Measurements from ENCODE around the gene FCER2. TPM values are rescaled to one million over a fixed set of nuclear protein-coding genes. Genes with fewer than 3 reads are reported as not detected.
"Not testable (repeated sequence)": the region's sequence is repeated elsewhere in the genome, so short reads cannot be mapped to it uniquely, and the experiment has no call there.

The FCER2 gene, protein sequence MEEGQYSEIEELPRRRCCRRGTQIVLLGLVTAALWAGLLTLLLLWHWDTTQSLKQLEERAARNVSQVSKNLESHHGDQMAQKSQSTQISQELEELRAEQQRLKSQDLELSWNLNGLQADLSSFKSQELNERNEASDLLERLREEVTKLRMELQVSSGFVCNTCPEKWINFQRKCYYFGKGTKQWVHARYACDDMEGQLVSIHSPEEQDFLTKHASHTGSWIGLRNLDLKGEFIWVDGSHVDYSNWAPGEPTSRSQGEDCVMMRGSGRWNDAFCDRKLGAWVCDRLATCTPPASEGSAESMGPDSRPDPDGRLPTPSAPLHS
- not detected for polyA plus RNA-seq (2013, experiment 1 of 4)
- polyA plus RNA-seq (2013, experiment 2 of 4) = not detected
- not detected for polyA plus RNA-seq (2013, experiment 3 of 4)
- not detected for polyA plus RNA-seq (2013, experiment 4 of 4)

DNA sequence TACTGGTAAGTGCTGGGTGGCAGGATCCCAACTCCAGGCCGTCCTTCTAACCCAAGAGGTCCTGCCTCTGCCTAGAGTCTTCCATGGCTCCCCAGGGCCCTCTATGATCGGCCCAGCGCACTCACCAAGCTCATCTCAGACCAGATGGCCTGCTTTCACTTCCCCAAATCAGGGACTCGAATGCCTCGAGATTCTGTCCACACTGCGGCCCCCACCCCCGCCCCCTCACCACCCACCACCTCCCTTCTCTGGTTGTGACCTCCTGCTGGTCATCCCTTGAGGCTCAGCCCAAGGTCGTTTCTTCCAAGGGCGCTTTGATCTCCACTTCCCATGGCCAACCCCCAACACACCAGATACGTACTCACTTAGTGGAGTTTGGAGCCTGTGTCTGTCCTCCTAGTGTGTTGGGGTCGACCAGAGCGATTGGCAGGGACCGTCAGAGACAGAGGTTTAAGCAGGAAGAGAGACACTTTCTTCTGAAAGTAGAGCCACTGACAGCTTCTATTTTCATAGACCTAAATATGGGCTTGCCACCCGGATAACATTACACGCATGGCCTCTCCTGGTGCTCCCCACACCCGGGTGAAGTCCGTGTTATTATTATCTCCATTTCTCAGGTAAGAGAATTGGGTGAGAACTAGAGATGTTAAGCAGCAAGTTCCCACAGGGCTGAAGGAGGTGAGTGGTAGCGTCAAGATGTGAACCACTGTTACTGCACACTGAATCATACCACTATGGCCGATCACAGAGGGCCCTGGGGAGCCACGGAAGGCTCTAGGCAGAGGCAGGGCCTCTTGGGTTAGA, at the start of gene FCER2:
Gene FCER2 (minus strand): TSS at position 478 of the 804 bp plus-strand sequence. CDS start 2,371 bp downstream, outside the sequence.
- H3K4me1 ChIP-seq (ENCODE audit: control insufficient read depth, insufficient read depth, low read length) = no peaks in the 10 kb centered on the region
- H3K4me3 ChIP-seq (ENCODE audit: insufficient read depth, low read depth, low read length) = no peak within 1 kb of the TSS
- peaks cover 9% of the 10 kb centered on the region for H3K27me3 ChIP-seq (ENCODE audit: control insufficient read depth, insufficient read depth, low read length, poor library complexity, severe bottlenecking)
- no peaks in the 10 kb centered on the region for H3K9me3 ChIP-seq (ENCODE audit: control insufficient read depth, low read length)
- H3K27ac ChIP-seq (ENCODE audit: insufficient read depth, low read depth, low read length, poor library complexity, severe bottlenecking) = no peak within 1 kb of the TSS
- 70 to 71% methylated on average over 19 to 20 of the region's 20 CpGs for WGBS, 2 experiments
- no peaks in the 10 kb centered on the region for H3K36me3 ChIP-seq (ENCODE audit: control insufficient read depth, insufficient read depth, low read length)

DNA sequence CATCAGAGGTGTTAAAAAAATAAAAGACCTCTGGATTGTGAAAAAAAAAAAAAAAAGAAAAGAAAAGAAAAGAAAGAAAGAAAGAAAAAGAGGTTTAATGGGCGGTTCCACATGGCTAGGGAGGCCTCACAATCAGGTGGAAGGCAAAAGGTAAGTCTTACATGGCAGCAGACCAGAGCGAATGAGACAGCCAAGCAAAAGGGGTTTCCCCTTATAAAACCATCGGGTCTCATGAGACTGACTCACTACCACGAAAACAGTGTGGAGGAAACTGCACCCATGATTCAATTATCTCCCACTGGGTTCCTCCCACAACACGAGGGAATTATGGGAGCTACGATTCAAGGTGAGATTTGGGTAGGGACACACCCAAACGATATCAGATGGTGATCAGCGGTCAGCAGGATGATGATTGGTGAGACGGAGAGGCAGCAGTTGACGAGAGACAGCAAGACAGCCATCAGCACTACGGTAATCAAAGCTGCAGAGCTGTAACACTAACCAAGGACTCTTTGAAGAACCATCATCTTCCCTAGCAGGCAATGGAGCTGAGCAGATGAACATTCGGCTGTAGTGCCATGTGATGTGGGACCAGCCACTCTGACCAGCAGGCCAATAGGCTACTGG, 49.3 kb upstream of the FCER2 start:
- Histone ChIP-seq H3K27me3 (ENCODE audit: control insufficient read depth, insufficient read depth, low read length, poor library complexity, severe bottlenecking) (no peaks in the 10 kb centered on the region), H3K36me3 (ENCODE audit: control insufficient read depth, insufficient read depth, low read length) (no peaks in the 10 kb centered on the region), H3K27ac (ENCODE audit: insufficient read depth, low read depth, low read length, poor library complexity, severe bottlenecking) (no peak overlapping the region), H3K4me1 (ENCODE audit: control insufficient read depth, insufficient read depth, low read length) (no peaks in the 10 kb centered on the region), H3K9me3 (ENCODE audit: control insufficient read depth, low read length) (no peaks in the 10 kb centered on the region), H3K4me3 (ENCODE audit: insufficient read depth, low read depth, low read length) (no peak overlapping the region)
- WGBS, 2 experiments = 81 to 86% methylated on average over 12 of the region's 12 CpGs

DNA sequence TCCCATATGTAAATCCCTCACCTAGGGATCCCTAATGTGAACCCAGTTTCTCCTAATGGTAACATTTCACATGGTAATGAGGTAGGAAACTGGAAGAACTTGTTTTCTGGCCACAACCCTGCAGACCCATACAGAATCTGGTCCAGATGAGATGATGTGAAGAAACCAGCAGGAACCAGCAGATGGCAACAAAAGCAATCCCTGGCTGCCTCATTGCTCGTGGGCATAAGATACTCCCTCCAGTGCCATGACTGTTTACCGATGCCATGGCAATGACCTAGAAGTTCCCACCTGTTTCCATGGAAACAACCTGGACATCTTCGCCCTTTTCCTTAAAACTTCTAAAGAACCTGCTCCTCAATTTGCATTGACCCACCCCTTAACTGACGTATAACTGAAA, 46.8 kb upstream of the FCER2 start:
- H3K4me3 ChIP-seq (ENCODE audit: insufficient read depth, low read depth, low read length) = no peak overlapping the region
- H3K9me3 ChIP-seq (ENCODE audit: control insufficient read depth, low read length) = no peaks in the 10 kb centered on the region
- H3K4me1 ChIP-seq (ENCODE audit: control insufficient read depth, insufficient read depth, low read length) = no peaks in the 10 kb centered on the region
- no peaks in the 10 kb centered on the region for H3K27me3 ChIP-seq (ENCODE audit: control insufficient read depth, insufficient read depth, low read length, poor library complexity, severe bottlenecking)
- 55 to 58% methylated on average over 4 of the region's 4 CpGs for WGBS, 2 experiments
- H3K36me3 ChIP-seq (ENCODE audit: control insufficient read depth, insufficient read depth, low read length) = no peaks in the 10 kb centered on the region
- no peak overlapping the region for H3K27ac ChIP-seq (ENCODE audit: insufficient read depth, low read depth, low read length, poor library complexity, severe bottlenecking)

DNA sequence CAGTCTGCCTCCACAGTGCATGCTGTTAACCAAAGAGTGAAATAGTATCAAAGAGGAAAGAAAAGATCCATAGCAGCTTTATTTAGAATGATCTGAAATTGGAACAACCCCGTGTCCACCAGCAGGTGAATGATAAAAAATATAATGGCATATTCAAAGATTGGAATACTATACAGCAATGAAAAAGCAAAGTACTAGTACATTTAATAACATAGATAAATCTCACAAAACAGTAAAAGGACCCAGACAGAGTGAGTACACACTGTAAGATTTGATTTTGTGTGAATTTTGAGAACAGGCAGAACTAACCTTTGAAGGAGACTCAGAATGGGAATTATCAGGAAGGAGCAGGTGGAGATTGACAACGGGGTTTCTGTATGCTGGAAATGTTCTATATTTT, 46.2 kb upstream of the FCER2 start:
- Histone ChIP-seq H3K4me3 (ENCODE audit: insufficient read depth, low read depth, low read length) (no peak overlapping the region), H3K4me1 (ENCODE audit: control insufficient read depth, insufficient read depth, low read length) (no peaks in the 10 kb centered on the region), H3K27ac (ENCODE audit: insufficient read depth, low read depth, low read length, poor library complexity, severe bottlenecking) (no peak overlapping the region), H3K9me3 (ENCODE audit: control insufficient read depth, low read length) (no peaks in the 10 kb centered on the region), H3K27me3 (ENCODE audit: control insufficient read depth, insufficient read depth, low read length, poor library complexity, severe bottlenecking) (peaks cover 4% of the 10 kb centered on the region), H3K36me3 (ENCODE audit: control insufficient read depth, insufficient read depth, low read length) (no peaks in the 10 kb centered on the region)
- 81 to 82% methylated on average over 1 to 2 of the region's 2 CpGs for whole genome bisulfite sequencing, 2 experiments

DNA sequence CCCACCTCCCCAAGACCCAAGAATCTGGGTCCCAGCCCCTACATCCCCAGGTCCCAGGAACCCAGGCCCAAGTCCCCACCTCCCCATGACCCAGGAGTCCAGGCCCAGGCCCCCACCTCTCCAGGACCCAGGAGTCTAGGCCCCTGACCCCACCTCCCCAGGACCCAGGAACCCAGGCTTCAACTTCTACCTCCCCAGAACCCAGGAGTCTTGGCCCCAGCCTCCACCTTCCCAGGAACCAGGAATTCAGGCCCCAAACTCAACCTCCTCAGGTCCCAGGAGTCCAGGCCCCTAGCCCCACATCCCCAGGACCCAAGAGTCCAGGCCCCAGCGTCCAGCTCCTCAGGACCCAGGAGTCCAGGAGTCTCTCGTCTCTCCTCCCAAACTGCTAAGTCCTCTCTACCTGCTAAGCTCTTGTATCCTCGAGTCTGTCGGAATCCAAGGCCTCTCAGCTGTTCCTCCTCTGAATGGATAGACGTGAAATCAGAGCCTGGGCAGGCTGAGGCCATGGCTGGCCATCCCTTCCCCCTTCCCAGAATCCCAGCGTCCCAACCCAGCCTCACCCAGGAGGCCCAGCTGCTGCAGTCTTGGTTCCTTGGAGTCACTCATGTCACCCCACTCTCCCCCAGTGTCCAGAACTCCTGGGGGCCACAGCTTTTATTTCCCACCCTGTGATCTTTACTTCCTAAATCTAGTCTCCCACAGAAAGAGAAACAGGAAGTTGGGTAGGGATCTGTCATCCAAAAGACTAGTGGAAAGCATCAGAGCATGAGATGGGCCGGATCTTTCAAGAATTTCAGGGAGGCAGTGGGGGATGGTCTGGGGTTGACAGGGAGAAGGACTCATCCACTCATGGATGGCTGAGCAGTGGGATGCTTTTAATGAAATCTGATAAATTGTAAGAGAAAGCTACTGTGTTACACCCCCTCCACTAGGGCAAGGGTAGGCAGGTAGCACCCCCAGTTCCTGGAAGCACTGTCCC, 45.3 kb upstream of the FCER2 start, which contains the start of gene CD209:
Gene CD209 (minus strand): TSS at position 632 of the 982 bp plus-strand sequence. CDS start 23 bp downstream, at position 609.
- Histone ChIP-seq H3K36me3 (ENCODE audit: control insufficient read depth, insufficient read depth, low read length) (no peaks in the 10 kb centered on the region), H3K4me1 (ENCODE audit: control insufficient read depth, insufficient read depth, low read length) (no peaks in the 10 kb centered on the region), H3K27me3 (ENCODE audit: control insufficient read depth, insufficient read depth, low read length, poor library complexity, severe bottlenecking) (peaks cover 7% of the 10 kb centered on the region), H3K4me3 (ENCODE audit: insufficient read depth, low read depth, low read length) (no peak within 1 kb of the TSS), H3K9me3 (ENCODE audit: control insufficient read depth, low read length) (no peaks in the 10 kb centered on the region), H3K27ac (ENCODE audit: insufficient read depth, low read depth, low read length, poor library complexity, severe bottlenecking) (no peak within 1 kb of the TSS)
- 71 to 72% methylated on average over 7 of the region's 7 CpGs for WGBS, 2 experiments

DNA sequence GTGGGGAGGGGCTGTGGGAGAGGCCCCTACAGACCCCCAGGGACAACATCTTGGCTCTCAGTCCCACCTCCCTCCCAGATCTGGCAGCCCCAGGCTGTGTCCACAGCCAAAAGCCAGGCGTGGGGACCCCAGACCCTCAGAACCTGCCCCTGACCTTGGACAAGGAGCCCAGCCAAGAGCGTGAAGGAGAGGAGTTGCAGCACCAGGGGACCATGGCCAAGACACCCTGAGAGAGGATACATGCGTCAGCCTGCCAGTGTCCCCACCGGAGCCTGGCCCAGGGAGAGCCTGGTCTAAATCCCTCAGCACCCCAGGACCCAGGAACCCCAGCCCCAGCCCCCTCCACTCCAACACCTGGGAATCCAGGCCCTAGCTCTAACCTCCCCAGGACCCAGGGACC, 44.4 kb upstream of the FCER2 start:
- H3K27me3 ChIP-seq (ENCODE audit: control insufficient read depth, insufficient read depth, low read length, poor library complexity, severe bottlenecking); H3K4me1 ChIP-seq (ENCODE audit: control insufficient read depth, insufficient read depth, low read length); H3K4me3 ChIP-seq (ENCODE audit: insufficient read depth, low read depth, low read length); H3K9me3 ChIP-seq (ENCODE audit: control insufficient read depth, low read length); H3K27ac ChIP-seq (ENCODE audit: insufficient read depth, low read depth, low read length, poor library complexity, severe bottlenecking); H3K36me3 ChIP-seq (ENCODE audit: control insufficient read depth, insufficient read depth, low read length): not testable (repeated sequence)
- 84 to 85% methylated on average over 4 of the region's 4 CpGs for WGBS, 2 experiments

DNA sequence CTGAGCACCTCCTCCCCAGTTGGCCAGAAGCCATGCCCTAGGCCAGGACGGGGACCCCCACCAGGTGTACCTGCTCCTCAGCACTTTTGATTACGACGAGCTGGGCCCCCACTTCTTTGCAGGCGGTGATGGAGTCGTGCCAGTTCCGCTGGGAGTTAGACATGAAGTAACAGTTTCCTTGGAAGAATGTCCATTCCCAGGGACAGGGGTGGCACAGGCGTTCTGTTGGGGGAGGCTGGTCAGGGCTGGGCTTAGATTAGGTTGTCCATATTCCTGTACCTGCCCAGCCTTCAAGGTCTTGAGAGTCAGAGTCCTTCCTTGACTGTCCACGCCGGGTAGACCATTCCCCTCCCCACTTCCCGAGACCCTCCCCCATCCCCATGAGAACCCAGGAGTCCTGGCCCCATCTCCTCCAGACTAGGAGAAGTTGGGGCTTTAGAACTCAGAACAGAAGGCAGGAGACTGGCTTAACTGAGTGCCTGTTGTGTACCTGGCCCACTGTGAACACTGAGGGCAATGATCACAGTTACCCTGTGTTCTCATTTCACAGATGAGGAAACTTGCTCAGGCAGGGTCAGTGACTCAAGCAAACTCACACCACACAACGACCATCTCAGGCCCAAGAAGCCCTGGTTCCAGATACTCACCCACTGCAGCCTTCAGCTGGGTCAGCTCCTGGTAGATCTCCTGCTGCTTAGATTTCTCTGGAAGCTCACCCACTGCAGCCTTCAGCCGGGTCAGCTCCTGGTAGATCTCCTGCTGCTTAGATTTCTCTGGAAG, 43.1 kb upstream of the FCER2 start:
- no peaks in the 10 kb centered on the region for H3K36me3 ChIP-seq (ENCODE audit: control insufficient read depth, insufficient read depth, low read length)
- 81 to 85% methylated on average over 11 of the region's 12 CpGs for WGBS, 2 experiments
- no peaks in the 10 kb centered on the region for H3K4me1 ChIP-seq (ENCODE audit: control insufficient read depth, insufficient read depth, low read length)
- H3K4me3 ChIP-seq (ENCODE audit: insufficient read depth, low read depth, low read length) = no peak overlapping the region
- no peak overlapping the region for H3K27ac ChIP-seq (ENCODE audit: insufficient read depth, low read depth, low read length, poor library complexity, severe bottlenecking)
- peaks cover 12% of the 10 kb centered on the region for H3K27me3 ChIP-seq (ENCODE audit: control insufficient read depth, insufficient read depth, low read length, poor library complexity, severe bottlenecking)
- H3K9me3 ChIP-seq (ENCODE audit: control insufficient read depth, low read length) = no peaks in the 10 kb centered on the region

DNA sequence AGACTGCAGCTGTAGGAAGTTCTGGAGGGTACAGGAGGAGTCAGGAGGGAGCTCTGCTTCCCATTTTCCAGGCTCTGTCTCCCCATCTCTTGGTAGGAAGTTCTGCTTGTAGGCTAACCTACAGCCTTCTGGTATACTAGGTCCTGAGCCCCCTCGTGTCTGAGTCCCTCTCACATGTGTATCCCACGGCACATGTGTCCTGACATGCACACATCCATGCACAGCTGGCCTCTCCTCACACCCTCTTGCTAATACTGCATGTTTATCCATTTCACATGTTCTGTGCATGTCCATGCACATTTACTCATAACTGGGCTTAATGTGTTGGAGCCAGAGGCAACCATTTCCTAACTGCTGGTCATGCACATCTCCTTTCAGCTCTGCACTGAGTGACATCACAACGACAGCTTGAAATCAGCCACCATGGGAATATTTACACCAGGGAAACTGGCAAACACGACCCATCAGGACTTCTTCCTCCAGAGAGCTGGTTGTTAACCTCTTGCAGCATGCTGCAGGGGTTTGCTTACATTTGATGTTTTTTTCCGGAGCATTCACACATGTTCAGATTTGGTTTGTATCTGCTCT, 42.4 kb upstream of the FCER2 start:
- H3K27ac ChIP-seq (ENCODE audit: insufficient read depth, low read depth, low read length, poor library complexity, severe bottlenecking) = no peak overlapping the region
- H3K27me3 ChIP-seq (ENCODE audit: control insufficient read depth, insufficient read depth, low read length, poor library complexity, severe bottlenecking) = peaks cover 12% of the 10 kb centered on the region
- no peak overlapping the region for H3K4me3 ChIP-seq (ENCODE audit: insufficient read depth, low read depth, low read length)
- no peaks in the 10 kb centered on the region for H3K36me3 ChIP-seq (ENCODE audit: control insufficient read depth, insufficient read depth, low read length)
- H3K9me3 ChIP-seq (ENCODE audit: control insufficient read depth, low read length) = no peaks in the 10 kb centered on the region
- no peaks in the 10 kb centered on the region for H3K4me1 ChIP-seq (ENCODE audit: control insufficient read depth, insufficient read depth, low read length)
- 76 to 77% methylated on average over 5 of the region's 5 CpGs for WGBS, 2 experiments
